ENCODE measurements around the gene STX11.

DNA sequence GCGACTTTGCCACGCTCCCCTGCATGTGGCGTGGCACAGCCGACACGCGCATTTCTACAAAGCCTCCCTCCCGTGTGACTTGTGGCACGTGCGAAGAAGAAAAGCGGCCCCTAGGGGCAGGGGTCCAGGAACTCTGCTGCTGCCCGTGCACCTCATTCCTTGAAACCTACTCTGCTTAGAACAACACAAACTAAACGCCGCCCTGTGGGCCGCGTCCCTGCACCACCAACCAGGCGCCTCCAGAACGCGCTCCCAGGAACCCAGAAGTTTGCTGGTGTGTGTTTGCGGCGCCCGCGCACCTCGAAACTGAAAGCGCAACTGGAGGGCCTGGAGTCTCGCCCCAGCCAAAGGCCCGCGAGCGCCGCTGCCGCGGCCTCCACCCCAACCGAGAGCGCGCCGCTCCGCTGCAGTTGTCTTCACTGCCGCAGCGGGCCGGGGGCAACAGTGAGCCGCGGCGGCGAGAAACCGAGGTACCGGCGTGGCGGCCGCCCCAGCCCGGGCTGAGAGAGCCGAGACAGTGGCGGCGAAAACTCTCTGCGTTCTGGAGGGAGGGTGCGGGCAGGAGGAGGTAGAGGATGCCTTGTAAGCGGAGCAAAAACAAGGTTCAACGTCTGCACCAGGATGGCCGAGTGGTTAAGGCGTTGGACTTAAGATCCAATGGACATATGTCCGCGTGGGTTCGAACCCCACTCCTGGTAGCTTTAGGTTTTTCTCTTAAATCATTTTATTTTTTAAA lies 65.8 kb downstream of the STX11 start:
- TF ChIP-seq, protein P1, sequence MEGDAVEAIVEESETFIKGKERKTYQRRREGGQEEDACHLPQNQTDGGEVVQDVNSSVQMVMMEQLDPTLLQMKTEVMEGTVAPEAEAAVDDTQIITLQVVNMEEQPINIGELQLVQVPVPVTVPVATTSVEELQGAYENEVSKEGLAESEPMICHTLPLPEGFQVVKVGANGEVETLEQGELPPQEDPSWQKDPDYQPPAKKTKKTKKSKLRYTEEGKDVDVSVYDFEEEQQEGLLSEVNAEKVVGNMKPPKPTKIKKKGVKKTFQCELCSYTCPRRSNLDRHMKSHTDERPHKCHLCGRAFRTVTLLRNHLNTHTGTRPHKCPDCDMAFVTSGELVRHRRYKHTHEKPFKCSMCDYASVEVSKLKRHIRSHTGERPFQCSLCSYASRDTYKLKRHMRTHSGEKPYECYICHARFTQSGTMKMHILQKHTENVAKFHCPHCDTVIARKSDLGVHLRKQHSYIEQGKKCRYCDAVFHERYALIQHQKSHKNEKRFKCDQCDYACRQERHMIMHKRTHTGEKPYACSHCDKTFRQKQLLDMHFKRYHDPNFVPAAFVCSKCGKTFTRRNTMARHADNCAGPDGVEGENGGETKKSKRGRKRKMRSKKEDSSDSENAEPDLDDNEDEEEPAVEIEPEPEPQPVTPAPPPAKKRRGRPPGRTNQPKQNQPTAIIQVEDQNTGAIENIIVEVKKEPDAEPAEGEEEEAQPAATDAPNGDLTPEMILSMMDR (IDR thresholded peaks at IDR 0.05 in 8 of 11, conservative IDR thresholded peaks at IDR 0.05 in 3 of 11), result peak in 10 of 11 experiments; percentile 60 to 87 (median 78)
- TF ChIP-seq POLR2A (IDR thresholded peaks at IDR 0.05) (no peak), POLR2AphosphoS5 (IDR thresholded peaks at IDR 0.05) (peak; percentile 72 to 91 (median 83))

Data from spleen (tissue), 7 donors.